ENCODE measurements around the gene CAPN6.

The CAPN6 gene

GRCh38 chrX:111270339-111270738 lies at the start of gene CAPN6:
Gene CAPN6, minus strand, starts transcription at chrX:111270483. Its CDS starts 6,547 bp downstream, at chrX:111263936.
- Histone ChIP-seq H3K9me3 (ENCODE audit: severe bottlenecking) (no peaks in the 10 kb centered on the region), H3K4me1 (ENCODE audit: insufficient read depth, poor library complexity, severe bottlenecking) (no peaks in the 10 kb centered on the region), H3K27me3 (ENCODE audit: insufficient read depth, poor library complexity, severe bottlenecking) (no peaks in the 10 kb centered on the region), H3K27ac (ENCODE audit: poor library complexity, severe bottlenecking) (no peak within 1 kb of the TSS), H3K36me3 (ENCODE audit: low read depth) (no peaks in the 10 kb centered on the region), H3K4me3 (ENCODE audit: severe bottlenecking) (no peak within 1 kb of the TSS)
- no peak for TF ChIP-seq CTCF (IDR thresholded peaks at IDR 0.05; ENCODE audit: poor library complexity, severe bottlenecking)
- peak; percentile 31 for DNase-seq (ENCODE audit: low spot score)
- ATAC-seq (ENCODE audit: low read depth): peak; percentile 82

GRCh38 chrX:111319451-111319850 lies 49.2 kb upstream of the CAPN6 start:
- no peak for TF ChIP-seq CTCF (IDR thresholded peaks at IDR 0.05; ENCODE audit: poor library complexity, severe bottlenecking)
- Histone ChIP-seq H3K4me1 (ENCODE audit: insufficient read depth, poor library complexity, severe bottlenecking) (no peaks in the 10 kb centered on the region), H3K27ac (ENCODE audit: poor library complexity, severe bottlenecking) (no peak overlapping the region), H3K27me3 (ENCODE audit: insufficient read depth, poor library complexity, severe bottlenecking) (no peaks in the 10 kb centered on the region), H3K4me3 (ENCODE audit: severe bottlenecking) (no peak overlapping the region), H3K9me3 (ENCODE audit: severe bottlenecking) (no peaks in the 10 kb centered on the region), H3K36me3 (ENCODE audit: low read depth) (no peaks in the 10 kb centered on the region)
- ATAC-seq (ENCODE audit: low read depth): no peak
- DNase-seq (ENCODE audit: low spot score): no peak

- Histone ChIP-seq H3K4me3 (ENCODE audit: severe bottlenecking) (no peak overlapping the region), H3K4me1 (ENCODE audit: insufficient read depth, poor library complexity, severe bottlenecking) (no peaks in the 10 kb centered on the region), H3K27ac (ENCODE audit: poor library complexity, severe bottlenecking) (no peak overlapping the region), H3K9me3 (ENCODE audit: severe bottlenecking) (no peaks in the 10 kb centered on the region), H3K27me3 (ENCODE audit: insufficient read depth, poor library complexity, severe bottlenecking) (no peaks in the 10 kb centered on the region), H3K36me3 (ENCODE audit: low read depth) (no peaks in the 10 kb centered on the region)
- ATAC-seq (ENCODE audit: low read depth) (no peak), DNase-seq (ENCODE audit: low spot score) (no peak)
- TF ChIP-seq CTCF (IDR thresholded peaks at IDR 0.05; ENCODE audit: poor library complexity, severe bottlenecking): no peak
These were observed 48.6 kb upstream of the CAPN6 start for GRCh38 chrX:111318901-111319300.

- TF ChIP-seq CTCF (IDR thresholded peaks at IDR 0.05; ENCODE audit: poor library complexity, severe bottlenecking): no peak
- H3K4me3 ChIP-seq (ENCODE audit: severe bottlenecking): no peak overlapping the region
- H3K27me3 ChIP-seq (ENCODE audit: insufficient read depth, poor library complexity, severe bottlenecking): no peaks in the 10 kb centered on the region
- ATAC-seq (ENCODE audit: low read depth): no peak
- no peak overlapping the region for H3K27ac ChIP-seq (ENCODE audit: poor library complexity, severe bottlenecking)
- no peaks in the 10 kb centered on the region for H3K9me3 ChIP-seq (ENCODE audit: severe bottlenecking)
- H3K36me3 ChIP-seq (ENCODE audit: low read depth): no peaks in the 10 kb centered on the region
- DNase-seq (ENCODE audit: low spot score): no peak
- H3K4me1 ChIP-seq (ENCODE audit: insufficient read depth, poor library complexity, severe bottlenecking): no peaks in the 10 kb centered on the region
These were observed 38.8 kb upstream of the CAPN6 start for GRCh38 chrX:111309083-111309482.

- no peaks in the 10 kb centered on the region for H3K4me1 ChIP-seq (ENCODE audit: insufficient read depth, poor library complexity, severe bottlenecking)
- no peak for TF ChIP-seq CTCF (IDR thresholded peaks at IDR 0.05; ENCODE audit: poor library complexity, severe bottlenecking)
- DNase-seq (ENCODE audit: low spot score) (no peak), ATAC-seq (ENCODE audit: low read depth) (no peak)
- no peaks in the 10 kb centered on the region for H3K27me3 ChIP-seq (ENCODE audit: insufficient read depth, poor library complexity, severe bottlenecking)
- no peaks in the 10 kb centered on the region for H3K36me3 ChIP-seq (ENCODE audit: low read depth)
- H3K27ac ChIP-seq (ENCODE audit: poor library complexity, severe bottlenecking): no peak overlapping the region
- H3K4me3 ChIP-seq (ENCODE audit: severe bottlenecking): no peak overlapping the region
- no peaks in the 10 kb centered on the region for H3K9me3 ChIP-seq (ENCODE audit: severe bottlenecking)
These were observed 37.8 kb upstream of the CAPN6 start for GRCh38 chrX:111308039-111308438.

Measured in RWPE2 (cell line).